ENCODE results near the gene ORC1.

Gene ORC1

DNA sequence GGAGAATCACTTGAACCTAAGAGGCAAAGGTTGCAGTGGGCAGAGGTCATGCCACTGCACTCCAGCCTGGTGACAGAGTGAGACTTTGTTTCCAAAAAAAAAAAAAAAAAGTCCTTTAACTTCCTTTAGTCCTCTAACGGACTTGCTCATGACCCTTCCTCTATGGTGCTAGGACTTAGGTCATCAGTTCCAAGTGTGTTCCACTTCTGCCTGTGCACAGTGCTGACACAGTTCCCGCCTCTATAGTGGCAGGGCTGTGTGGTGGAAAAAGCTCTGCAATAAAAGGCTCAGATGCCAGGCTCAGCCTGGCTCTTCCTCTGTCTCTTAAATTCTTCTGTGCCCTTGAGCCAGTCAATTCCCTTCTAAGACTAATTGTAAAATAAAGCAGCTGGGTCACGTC is 60.2 kb downstream of the ORC1 start:
- H3K9ac ChIP-seq (ENCODE audit: low read depth, low read length), result no peak overlapping the region

DNA sequence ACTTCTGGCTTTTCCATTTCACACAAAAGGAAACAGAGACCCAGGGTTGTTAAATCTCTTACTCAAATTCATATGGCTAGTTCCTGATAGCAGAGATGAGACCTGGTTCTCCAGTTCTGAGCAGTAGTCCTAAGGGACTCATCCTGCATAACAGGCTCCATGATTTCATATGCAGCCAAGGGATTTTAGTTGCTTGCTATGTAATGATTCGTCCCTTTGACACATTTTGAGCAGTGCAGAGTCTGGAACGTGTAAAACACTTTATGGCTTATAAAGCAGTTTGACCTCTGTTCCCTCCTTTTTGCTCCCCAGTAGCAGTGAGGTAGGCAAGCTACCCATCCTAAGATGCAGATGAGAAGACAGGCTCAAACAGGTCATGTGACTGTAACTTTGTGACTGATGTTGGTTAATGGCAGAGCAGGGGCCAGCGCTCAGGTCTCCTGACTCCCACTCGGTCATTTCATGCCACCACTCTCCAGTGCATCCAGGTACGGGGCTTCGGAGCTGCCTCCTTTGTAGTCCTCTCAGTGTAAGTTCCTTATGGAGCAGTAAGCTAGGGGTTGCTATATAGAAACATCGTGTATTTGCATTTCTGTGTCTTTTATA is 62.5 kb downstream of the ORC1 start:
- Histone ChIP-seq H3K4me3 (ENCODE audit: low read length) (no peak overlapping the region), H3K36me3 (ENCODE audit: insufficient read depth, low read length) (peaks cover 29% of the 10 kb centered on the region; the same call in 1 of the 2 replicates), H3K4me1 (ENCODE audit: insufficient read depth, low read length) (no peaks in the 10 kb centered on the region), H3K9me3 (ENCODE audit: insufficient read depth, low read depth, low read length) (no peaks in the 10 kb centered on the region), H3K27me3 (ENCODE audit: insufficient read depth, low read length) (no peaks in the 10 kb centered on the region), H3K9ac (ENCODE audit: low read depth, low read length) (no peak overlapping the region), H3K27ac (ENCODE audit: low read depth, low read length) (no peak overlapping the region)
- 97% methylated on average over 6 of the region's 7 CpGs for WGBS

More for the DNA sequence above, 60.2 kb downstream of the ORC1 start:
- Histone ChIP-seq H3K9me3 (ENCODE audit: insufficient read depth, low read depth, low read length) (no peaks in the 10 kb centered on the region), H3K27ac (ENCODE audit: low read depth, low read length) (no peak overlapping the region), H3K27me3 (ENCODE audit: insufficient read depth, low read length) (no peaks in the 10 kb centered on the region), H3K4me1 (ENCODE audit: insufficient read depth, low read length) (no peaks in the 10 kb centered on the region), H3K4me3 (ENCODE audit: low read length) (no peak overlapping the region), H3K36me3 (ENCODE audit: insufficient read depth, low read length) (peaks cover 27% of the 10 kb centered on the region; the same call in 1 of the 2 replicates)
- 90% methylated on average over 3 of the region's 3 CpGs for WGBS

GRCh38 chr1:52337439-52337838 is 66.8 kb downstream of the ORC1 start:
- H3K27ac ChIP-seq (ENCODE audit: low read depth, low read length), result no peak overlapping the region
- H3K27me3 ChIP-seq (ENCODE audit: insufficient read depth, low read length), result no peaks in the 10 kb centered on the region
- H3K9me3 ChIP-seq (ENCODE audit: insufficient read depth, low read depth, low read length), result no peaks in the 10 kb centered on the region
- H3K36me3 ChIP-seq (ENCODE audit: insufficient read depth, low read length), result peaks cover 24% of the 10 kb centered on the region; the same call in 1 of the 2 replicates
- 95% methylated on average over 2 of the region's 2 CpGs for WGBS
- H3K4me3 ChIP-seq (ENCODE audit: low read length), result no peak overlapping the region
- no peaks in the 10 kb centered on the region for H3K4me1 ChIP-seq (ENCODE audit: insufficient read depth, low read length)
- no peak overlapping the region for H3K9ac ChIP-seq (ENCODE audit: low read depth, low read length)

GRCh38 chr1:52334906-52335528 is 69.2 kb downstream of the ORC1 start:
- H3K4me3 ChIP-seq (ENCODE audit: low read length), result no peak overlapping the region
- 93% methylated on average over 2 of the region's 3 CpGs for WGBS
- no peaks in the 10 kb centered on the region for H3K4me1 ChIP-seq (ENCODE audit: insufficient read depth, low read length)
- H3K27ac ChIP-seq (ENCODE audit: low read depth, low read length), result no peak overlapping the region
- H3K27me3 ChIP-seq (ENCODE audit: insufficient read depth, low read length), result no peaks in the 10 kb centered on the region
- H3K9ac ChIP-seq (ENCODE audit: low read depth, low read length), result no peak overlapping the region
- no peaks in the 10 kb centered on the region for H3K9me3 ChIP-seq (ENCODE audit: insufficient read depth, low read depth, low read length)
- H3K36me3 ChIP-seq (ENCODE audit: insufficient read depth, low read length), result peaks cover 21% of the 10 kb centered on the region; the same call in 1 of the 2 replicates

GRCh38 chr1:52332411-52332810 is 71.8 kb downstream of the ORC1 start:
- Histone ChIP-seq H3K27me3 (ENCODE audit: insufficient read depth, low read length) (no peaks in the 10 kb centered on the region), H3K4me1 (ENCODE audit: insufficient read depth, low read length) (peaks cover 4% of the 10 kb centered on the region; the same call in 1 of the 2 replicates), H3K9me3 (ENCODE audit: insufficient read depth, low read depth, low read length) (no peaks in the 10 kb centered on the region), H3K36me3 (ENCODE audit: insufficient read depth, low read length) (peaks cover 10% of the 10 kb centered on the region; the same call in 1 of the 2 replicates), H3K4me3 (ENCODE audit: low read length) (no peak overlapping the region), H3K9ac (ENCODE audit: low read depth, low read length) (no peak overlapping the region), H3K27ac (ENCODE audit: low read depth, low read length) (no peak overlapping the region)
- WGBS, result 98% methylated on average over 1 of the region's 1 CpG

- Histone ChIP-seq H3K4me3 (ENCODE audit: low read length) (no peak overlapping the region), H3K4me1 (ENCODE audit: insufficient read depth, low read length) (peaks cover 4% of the 10 kb centered on the region; the same call in 1 of the 2 replicates), H3K9me3 (ENCODE audit: insufficient read depth, low read depth, low read length) (no peaks in the 10 kb centered on the region), H3K36me3 (ENCODE audit: insufficient read depth, low read length) (no peaks in the 10 kb centered on the region), H3K27me3 (ENCODE audit: insufficient read depth, low read length) (no peaks in the 10 kb centered on the region), H3K9ac (ENCODE audit: low read depth, low read length) (no peak overlapping the region), H3K27ac (ENCODE audit: low read depth, low read length) (no peak overlapping the region)
- WGBS, result 80% methylated on average over 1 of the region's 1 CpG
Measured at GRCh38 chr1:52328615-52329014, 75.6 kb downstream of the ORC1 start.

DNA sequence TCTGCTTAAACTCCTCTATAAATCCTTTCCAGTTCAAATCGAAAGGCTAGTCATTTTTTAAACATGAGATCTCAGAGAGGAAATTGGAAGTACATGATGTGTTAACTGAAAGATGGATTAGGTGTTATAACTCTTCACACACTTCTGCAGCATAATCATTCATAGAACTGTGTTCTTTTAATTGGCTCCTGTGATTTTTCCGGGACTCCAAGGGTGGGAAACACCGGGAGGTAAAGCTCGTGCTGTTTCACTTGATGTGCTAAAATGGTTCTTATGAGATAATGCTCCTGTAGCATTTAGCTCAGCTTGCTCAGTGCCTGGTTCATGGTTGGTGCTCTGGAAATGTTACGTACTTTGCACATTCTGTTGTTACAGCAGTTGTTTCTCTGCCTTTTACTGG is 78.4 kb downstream of the ORC1 start:
- H3K4me3 ChIP-seq (ENCODE audit: low read length), result no peak overlapping the region
- 57% methylated on average over 4 of the region's 5 CpGs for WGBS

GRCh38 chr1:52323731-52324130 is 80.5 kb downstream of the ORC1 start:
- H3K27me3 ChIP-seq (ENCODE audit: insufficient read depth, low read length), result no peaks in the 10 kb centered on the region
- H3K27ac ChIP-seq (ENCODE audit: low read depth, low read length), result no peak overlapping the region
- H3K9ac ChIP-seq (ENCODE audit: low read depth, low read length), result no peak overlapping the region
- 88% methylated on average over 7 of the region's 8 CpGs for WGBS
- H3K36me3 ChIP-seq (ENCODE audit: insufficient read depth, low read length), result no peaks in the 10 kb centered on the region
- H3K4me3 ChIP-seq (ENCODE audit: low read length), result no peak overlapping the region
- H3K4me1 ChIP-seq (ENCODE audit: insufficient read depth, low read length), result peaks cover 4% of the 10 kb centered on the region; the same call in 1 of the 2 replicates
- no peaks in the 10 kb centered on the region for H3K9me3 ChIP-seq (ENCODE audit: insufficient read depth, low read depth, low read length)

More for the DNA sequence above, 78.4 kb downstream of the ORC1 start:
- Histone ChIP-seq H3K36me3 (ENCODE audit: insufficient read depth, low read length) (no peaks in the 10 kb centered on the region), H3K27me3 (ENCODE audit: insufficient read depth, low read length) (no peaks in the 10 kb centered on the region), H3K9ac (ENCODE audit: low read depth, low read length) (no peak overlapping the region), H3K27ac (ENCODE audit: low read depth, low read length) (no peak overlapping the region), H3K4me1 (ENCODE audit: insufficient read depth, low read length) (peaks cover 4% of the 10 kb centered on the region; the same call in 1 of the 2 replicates), H3K9me3 (ENCODE audit: insufficient read depth, low read depth, low read length) (no peaks in the 10 kb centered on the region)
